Stomach smooth muscle (tissue), 2 donors: Measurements from ENCODE around the gene SH3PXD2B.

ENCODE experiments used
- H3K27ac ChIP-seq: one replicate; pipeline ENCODE4 v1.7.0; 2013; ENCODE audit warnings: mild to moderate bottlenecking, low read length, inconsistent platforms
- H3K27me3 ChIP-seq, 2 donors: one replicate each; pipeline ENCODE4 v1.7.0; 2013; ENCODE audit warnings: low read length in 2 of 2; ENCODE audit not compliant: insufficient read depth in 2 of 2, control insufficient read depth in 1 of 2
- H3K36me3 ChIP-seq, 2 donors: one replicate each; pipeline ENCODE4 v1.7.0; 2013; ENCODE audit warnings: low read length in 2 of 2; ENCODE audit not compliant: control insufficient read depth in 2 of 2, insufficient read depth in 2 of 2
- H3K4me1 ChIP-seq: one replicate; pipeline ENCODE4 v1.7.0; 2013; ENCODE audit warnings: low read length; ENCODE audit not compliant: control insufficient read depth, insufficient read depth
- H3K4me3 ChIP-seq, 2 donors: one replicate each; pipeline ENCODE4 v1.7.0; 2013; ENCODE audit warnings: low read length in 2 of 2
- H3K9ac ChIP-seq, 2 donors: one replicate each; pipeline ENCODE4 v1.7.0; 2013; ENCODE audit warnings: low read length in 2 of 2, mild to moderate bottlenecking in 1 of 2
- H3K9me3 ChIP-seq, 2 donors: one replicate each; pipeline ENCODE4 v1.7.0; 2013; ENCODE audit warnings: low read length in 2 of 2; ENCODE audit not compliant: control insufficient read depth in 2 of 2
- donor health status: healthy.
- donor health status: Pancreatic carcinoma.

Gene SH3PXD2B

DNA sequence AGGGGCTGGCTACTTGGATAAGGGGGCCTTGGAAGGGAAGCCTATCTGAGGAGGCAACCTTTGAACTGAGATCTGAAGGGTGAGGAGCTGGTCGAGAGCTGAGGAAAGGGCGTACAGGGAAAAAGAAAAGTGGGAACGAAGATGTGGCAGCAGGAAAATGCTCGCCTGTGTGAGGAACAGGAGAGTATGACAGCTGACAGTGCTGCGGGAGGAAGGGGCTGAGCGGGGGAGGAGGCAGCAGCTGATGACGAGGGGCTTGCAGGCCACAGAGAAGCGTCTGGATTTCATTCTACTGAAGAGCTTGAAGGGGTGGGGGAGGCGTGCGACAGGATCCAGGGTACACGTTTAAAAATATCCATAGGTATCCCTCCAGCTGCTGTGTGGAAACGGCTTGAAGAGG lies 28.9 kb downstream of the SH3PXD2B start:
- Histone ChIP-seq H3K9ac (peak overlapping the region; percentile 14 to 29), H3K27ac (peak overlapping the region; percentile 60), H3K4me3 (peak overlapping the region in 1 of 2 donors; percentile 8), H3K36me3 (peaks cover 0 to 7% of the 10 kb centered on the region in 2 donors), H3K27me3 (no peaks in the 10 kb centered on the region), H3K9me3 (no peaks in the 10 kb centered on the region), H3K4me1 (peaks cover 77% of the 10 kb centered on the region)

DNA sequence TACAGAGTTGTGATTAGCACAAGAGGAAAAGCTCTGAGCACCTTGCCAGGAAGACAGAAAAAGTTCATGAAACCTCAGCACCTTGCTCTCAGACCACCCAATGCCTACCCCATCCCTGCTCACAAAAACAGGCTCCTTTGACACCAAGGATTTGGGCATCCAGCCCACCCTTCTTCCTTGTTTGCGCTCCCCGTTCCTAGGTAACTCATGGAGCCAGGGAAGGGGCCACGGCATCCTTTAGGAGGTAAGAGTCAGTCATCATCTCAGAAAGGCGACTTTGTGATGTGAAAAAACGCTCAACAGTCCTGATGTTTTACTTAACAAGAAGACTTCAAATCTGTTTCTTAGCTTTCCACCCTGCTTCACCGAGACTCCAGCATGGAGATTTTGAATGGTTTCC lies 29.5 kb downstream of the SH3PXD2B start:
- H3K9ac ChIP-seq = peak overlapping the region; percentile 14 to 29
- no peaks in the 10 kb centered on the region for H3K9me3 ChIP-seq
- no peaks in the 10 kb centered on the region for H3K27me3 ChIP-seq
- H3K36me3 ChIP-seq = peaks cover 0 to 7% of the 10 kb centered on the region in 2 donors
- H3K4me1 ChIP-seq = peaks cover 78% of the 10 kb centered on the region
- H3K4me3 ChIP-seq = no peak overlapping the region
- H3K27ac ChIP-seq = peak overlapping the region; percentile 60

GRCh38 chr5:172424111-172424490 lies 30.2 kb downstream of the SH3PXD2B start:
- no peaks in the 10 kb centered on the region for H3K9me3 ChIP-seq
- H3K4me1 ChIP-seq = peaks cover 80% of the 10 kb centered on the region
- H3K4me3 ChIP-seq = no peak overlapping the region
- no peaks in the 10 kb centered on the region for H3K27me3 ChIP-seq
- peaks cover 0 to 5% of the 10 kb centered on the region in 2 donors for H3K36me3 ChIP-seq
- no peak overlapping the region for H3K9ac ChIP-seq
- peak overlapping the region; percentile 60 for H3K27ac ChIP-seq

- Histone ChIP-seq H3K4me3 (no peak overlapping the region), H3K27ac (peak overlapping the region; percentile 60), H3K27me3 (no peaks in the 10 kb centered on the region), H3K36me3 (peaks cover 0 to 5% of the 10 kb centered on the region in 2 donors), H3K4me1 (peaks cover 80% of the 10 kb centered on the region), H3K9me3 (no peaks in the 10 kb centered on the region), H3K9ac (no peak overlapping the region)
Observed at GRCh38 chr5:172423379-172424110, 30.8 kb downstream of the SH3PXD2B start.

- peak overlapping the region; percentile 60 for H3K27ac ChIP-seq
Observed at GRCh38 chr5:172422255-172422654, 32.1 kb downstream of the SH3PXD2B start.

GRCh38 chr5:172421020-172421419 lies 33.3 kb downstream of the SH3PXD2B start:
- Histone ChIP-seq H3K9me3 (no peaks in the 10 kb centered on the region), H3K36me3 (peaks cover 0 to 5% of the 10 kb centered on the region in 2 donors), H3K27ac (peak overlapping the region; percentile 87), H3K9ac (peak overlapping the region in 1 of 2 donors; percentile 5), H3K4me3 (peak overlapping the region in 1 of 2 donors; percentile 15), H3K4me1 (peaks cover 82% of the 10 kb centered on the region), H3K27me3 (no peaks in the 10 kb centered on the region)

More at GRCh38 chr5:172422255-172422654, 32.1 kb downstream of the SH3PXD2B start:
- Histone ChIP-seq H3K36me3 (peaks cover 0 to 5% of the 10 kb centered on the region in 2 donors), H3K27me3 (no peaks in the 10 kb centered on the region), H3K9me3 (no peaks in the 10 kb centered on the region), H3K9ac (no peak overlapping the region), H3K4me3 (no peak overlapping the region), H3K4me1 (peaks cover 88% of the 10 kb centered on the region)

GRCh38 chr5:172420235-172420939 lies 33.9 kb downstream of the SH3PXD2B start:
- Histone ChIP-seq H3K27me3 (no peaks in the 10 kb centered on the region), H3K9me3 (no peaks in the 10 kb centered on the region), H3K27ac (peak overlapping the region; percentile 87), H3K4me1 (peaks cover 81% of the 10 kb centered on the region), H3K36me3 (peaks cover 0 to 5% of the 10 kb centered on the region in 2 donors), H3K4me3 (peak overlapping the region in 1 of 2 donors; percentile 15), H3K9ac (peak overlapping the region; percentile 11 to 51)

DNA sequence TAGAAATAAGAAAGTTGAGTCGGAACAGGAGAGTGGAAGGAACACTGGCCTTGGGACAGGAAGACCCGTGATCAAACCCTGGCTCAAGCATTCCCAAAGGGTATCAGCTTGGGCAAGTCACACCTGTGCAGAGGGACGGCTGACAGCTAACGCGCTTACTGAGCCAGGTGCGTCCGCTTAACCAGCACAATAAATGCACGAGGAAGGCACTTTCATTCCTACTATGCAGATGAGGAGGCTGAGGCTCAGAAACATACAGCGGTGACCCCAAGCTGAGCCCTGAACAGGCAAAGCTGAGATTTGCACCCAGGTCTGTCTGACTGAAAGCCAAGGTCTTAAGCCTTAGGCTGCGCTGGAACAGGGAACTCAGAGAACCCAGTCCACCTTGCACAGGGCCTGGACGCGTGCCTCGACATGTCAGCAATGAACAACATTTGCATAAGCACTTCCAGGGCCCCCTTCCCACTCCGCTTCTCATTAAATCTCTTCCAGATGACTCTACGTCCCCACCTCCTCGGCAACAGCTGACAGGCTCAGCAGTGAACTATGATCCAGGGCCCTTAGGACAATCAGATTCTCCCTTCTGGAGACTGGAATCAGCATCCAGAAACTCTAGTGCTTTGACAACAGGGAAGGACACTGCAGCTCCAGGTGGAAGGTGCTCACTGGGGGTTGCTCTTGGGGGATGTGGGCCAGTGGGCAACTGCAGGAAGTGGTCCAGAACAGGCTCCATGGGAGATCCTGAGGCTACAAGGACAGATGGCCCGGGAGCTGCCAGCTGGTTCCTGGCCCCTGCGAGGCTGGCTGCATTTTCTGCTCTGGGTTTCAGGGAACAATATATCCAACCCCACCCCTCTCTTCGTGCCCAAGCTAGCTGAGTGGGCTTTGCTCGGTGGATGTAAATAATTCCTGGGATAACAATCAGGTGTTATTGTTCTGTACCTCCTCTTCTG lies 35.2 kb downstream of the SH3PXD2B start:
- H3K27ac ChIP-seq = peak overlapping the region; percentile 87
- peak overlapping the region; percentile 31 to 44 for H3K4me3 ChIP-seq
- H3K9ac ChIP-seq = peak overlapping the region; percentile 47 to 60
- no peaks in the 10 kb centered on the region for H3K27me3 ChIP-seq
- H3K9me3 ChIP-seq = no peaks in the 10 kb centered on the region
- peaks cover 0 to 5% of the 10 kb centered on the region in 2 donors for H3K36me3 ChIP-seq
- H3K4me1 ChIP-seq = peaks cover 82% of the 10 kb centered on the region

GRCh38 chr5:172417983-172418630 lies 36.2 kb downstream of the SH3PXD2B start:
- H3K27me3 ChIP-seq = no peaks in the 10 kb centered on the region
- peak overlapping the region; percentile 87 for H3K27ac ChIP-seq
- peak overlapping the region; percentile 60 to 71 for H3K9ac ChIP-seq
- peak overlapping the region in 1 of 2 donors; percentile 44 for H3K4me3 ChIP-seq
- H3K9me3 ChIP-seq = no peaks in the 10 kb centered on the region
- H3K4me1 ChIP-seq = peaks cover 83% of the 10 kb centered on the region
- H3K36me3 ChIP-seq = peaks cover 0 to 4% of the 10 kb centered on the region in 2 donors
